Colon (tissue), 2 donors: Measurements from ENCODE around the gene CD160.
"Not testable (repeated sequence)": the region's sequence is repeated elsewhere in the genome, so short reads cannot be mapped to it uniquely, and the experiment has no call there.

Experiments
- FAIRE-seq: peaks from 2 replicates; lab custom pipeline; 2012; peaks lifted over from hg19 to GRCh38; lab: Jason Lieb, UNC
- donor health status: control.
- donor health status: control.

The CD160 gene, protein sequence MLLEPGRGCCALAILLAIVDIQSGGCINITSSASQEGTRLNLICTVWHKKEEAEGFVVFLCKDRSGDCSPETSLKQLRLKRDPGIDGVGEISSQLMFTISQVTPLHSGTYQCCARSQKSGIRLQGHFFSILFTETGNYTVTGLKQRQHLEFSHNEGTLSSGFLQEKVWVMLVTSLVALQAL

DNA sequence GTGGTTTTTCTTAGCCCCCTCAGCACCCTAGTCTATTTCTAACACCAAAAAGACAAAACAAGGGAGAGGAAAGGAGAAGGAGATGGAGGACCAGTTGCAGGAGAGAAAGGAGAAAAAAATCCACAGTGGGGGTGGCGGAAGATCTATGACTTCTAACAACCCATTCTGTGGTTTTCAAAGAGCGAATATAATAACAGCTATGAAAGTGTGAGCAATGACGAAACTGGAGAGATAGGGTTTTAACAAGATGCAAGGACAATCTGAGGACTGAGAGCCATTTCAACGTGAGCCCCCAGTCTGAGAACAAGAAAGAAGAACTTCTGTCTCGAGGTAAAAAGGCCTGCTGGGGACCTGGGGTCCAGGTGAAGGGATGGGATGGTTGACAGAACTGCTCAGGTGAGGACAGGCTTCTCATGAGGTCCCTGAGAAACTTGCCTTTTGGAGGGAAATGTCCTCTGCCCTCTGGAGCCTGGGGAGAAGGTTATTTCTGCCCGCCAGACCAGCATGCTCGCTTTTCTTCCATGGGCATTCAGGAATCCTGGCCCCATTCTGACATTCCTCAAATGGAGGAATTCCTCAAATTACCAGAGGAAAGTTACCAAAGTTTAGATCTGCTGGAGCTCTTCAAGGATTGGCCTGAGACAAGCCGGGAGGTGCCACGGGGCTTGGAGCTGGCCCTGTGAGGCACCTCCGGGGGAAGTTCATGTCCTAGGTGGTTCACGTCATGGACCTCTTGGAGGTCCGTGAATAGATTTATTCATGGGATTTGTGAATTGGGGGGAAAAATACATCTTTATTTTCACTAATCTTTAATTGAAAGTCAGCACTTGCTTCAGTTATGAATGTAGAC, at the start of gene CD160:
TSS of gene CD160 (plus strand) at position 270 of the 850 bp plus-strand sequence. CDS start 8,829 bp downstream, outside the sequence.
- no peak for FAIRE-seq

DNA sequence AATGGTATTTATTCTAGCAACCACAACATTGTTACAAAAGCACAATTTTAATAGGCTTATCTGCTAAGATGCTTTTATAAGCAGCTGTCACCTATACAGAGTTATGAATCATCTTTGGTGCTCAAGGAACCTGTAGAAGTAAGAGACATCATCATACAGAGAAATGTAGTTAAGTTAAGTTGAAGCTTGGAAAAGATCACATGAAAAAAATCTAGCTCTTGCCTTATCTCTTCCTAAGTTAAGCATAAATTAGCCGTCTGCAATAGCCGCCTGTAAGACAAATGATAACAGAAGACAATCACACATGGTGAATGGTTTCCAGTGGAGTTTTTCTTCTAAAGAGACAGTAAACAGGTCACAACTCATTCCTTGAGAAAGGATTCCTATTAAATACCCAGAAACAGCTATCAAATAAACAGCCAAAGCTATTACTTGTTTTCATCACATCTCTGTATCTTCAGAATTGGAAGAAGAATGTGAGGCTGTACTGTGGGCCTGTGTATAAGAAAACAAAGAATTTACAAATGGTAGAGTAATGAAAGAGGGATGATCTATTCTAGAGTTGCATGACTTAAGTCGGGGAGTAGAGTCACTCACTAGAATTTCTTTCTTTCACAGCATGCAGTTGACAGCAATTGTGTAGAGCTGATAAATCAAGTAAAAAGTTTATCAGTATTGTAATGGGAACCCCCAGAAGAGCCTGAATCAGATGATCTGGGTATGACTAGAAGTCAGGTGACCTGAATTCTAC, 48.1 kb upstream of the CD160 start:
- FAIRE-seq: not testable (repeated sequence)

DNA sequence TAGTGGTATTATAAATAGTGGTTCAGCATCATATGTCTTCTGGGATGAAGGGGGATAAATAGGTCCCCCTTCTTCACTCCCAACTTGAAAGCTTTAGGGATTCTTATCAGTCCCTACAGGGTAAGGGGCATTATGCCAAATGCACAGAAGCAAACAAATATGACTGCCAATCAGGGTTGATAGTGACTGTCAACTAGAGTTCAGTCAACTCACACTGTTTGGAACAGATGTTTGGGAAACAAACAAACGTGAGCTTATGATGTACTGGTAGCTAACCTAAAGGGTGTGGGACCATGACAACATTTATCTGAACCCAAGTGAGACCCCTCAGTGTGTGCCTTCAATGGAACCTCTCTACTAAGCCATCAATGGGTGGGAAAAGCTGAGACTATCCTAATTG, 46.1 kb upstream of the CD160 start:
- not testable (repeated sequence) for FAIRE-seq

DNA sequence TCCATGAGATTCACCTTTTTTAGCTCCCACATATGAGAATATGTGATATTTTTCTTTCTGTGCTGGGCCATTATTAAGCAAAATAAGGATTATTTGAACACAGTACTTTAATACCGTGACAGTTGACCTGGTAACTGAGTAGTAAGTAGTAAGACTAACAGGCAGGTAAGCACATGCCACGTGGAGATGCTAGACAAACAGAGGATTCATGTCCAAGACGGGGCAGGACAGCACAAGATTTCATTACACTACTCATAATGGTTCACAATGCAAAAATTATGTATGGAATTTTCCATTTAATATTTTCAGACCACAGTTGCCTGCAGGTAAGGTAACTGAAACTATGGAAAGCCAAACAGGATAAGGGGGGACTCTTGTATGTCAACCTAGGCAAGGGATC, 34.4 kb upstream of the CD160 start:
- FAIRE-seq: not testable (repeated sequence)

DNA sequence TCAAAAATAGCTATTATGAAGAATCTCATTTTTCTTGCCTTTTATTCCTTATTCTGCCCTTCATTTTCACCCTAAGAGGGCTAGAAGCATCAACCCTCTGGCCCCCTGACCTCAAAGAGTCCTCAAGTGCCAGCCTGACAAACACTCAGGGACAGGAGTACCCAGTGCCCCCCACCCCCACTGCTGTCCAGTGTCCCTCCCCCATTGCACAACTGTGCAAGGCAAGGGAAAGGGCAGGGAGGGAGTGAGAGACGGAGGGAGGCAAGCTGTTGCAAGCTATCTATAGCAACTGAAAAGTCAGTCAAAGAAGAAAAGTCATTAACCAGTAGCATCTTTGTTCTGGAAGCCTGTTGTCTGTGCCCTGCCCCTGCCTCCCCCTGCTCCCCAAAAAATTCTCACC, 33.2 kb upstream of the CD160 start:
- FAIRE-seq: not testable (repeated sequence)

DNA sequence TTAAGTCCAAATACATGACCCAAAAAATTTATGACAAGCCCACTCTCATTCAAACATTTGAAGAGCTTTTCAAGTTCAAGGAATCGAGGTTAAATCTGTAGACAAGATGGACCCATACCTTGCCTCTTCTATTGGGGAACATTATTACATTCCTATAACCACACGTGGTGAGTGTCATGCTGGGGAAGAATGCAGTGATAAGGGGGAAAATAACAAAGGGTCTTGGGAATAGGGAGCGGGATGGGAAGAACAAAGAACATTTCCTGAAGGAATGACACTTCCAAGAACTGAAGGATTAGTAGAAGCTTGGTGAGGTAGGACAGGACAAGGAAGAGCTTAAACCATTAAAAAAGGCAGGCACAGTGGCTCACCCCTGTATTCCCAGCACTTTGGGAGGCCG, 31.0 kb upstream of the CD160 start:
- FAIRE-seq: no peak

DNA sequence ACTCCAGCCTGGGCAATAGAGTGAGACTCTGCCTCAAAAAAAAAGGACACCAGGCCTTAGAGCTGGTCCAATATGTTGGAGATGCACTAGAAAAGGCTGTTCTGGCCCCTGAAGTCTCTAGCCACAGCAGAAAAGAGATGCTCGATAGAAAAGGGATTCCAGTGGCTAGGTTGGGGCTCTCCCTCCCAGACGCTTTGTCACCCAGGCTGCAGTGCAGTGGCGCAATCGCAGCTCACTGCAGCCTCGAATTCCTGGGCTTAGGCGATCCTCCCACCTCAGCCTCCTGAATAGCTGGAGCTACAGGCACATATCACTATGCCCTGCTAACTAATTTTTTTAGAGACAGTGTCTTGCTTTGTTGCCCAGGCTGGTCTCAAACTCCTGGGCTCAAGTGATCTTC, 30.4 kb upstream of the CD160 start:
- no peak for FAIRE-seq

DNA sequence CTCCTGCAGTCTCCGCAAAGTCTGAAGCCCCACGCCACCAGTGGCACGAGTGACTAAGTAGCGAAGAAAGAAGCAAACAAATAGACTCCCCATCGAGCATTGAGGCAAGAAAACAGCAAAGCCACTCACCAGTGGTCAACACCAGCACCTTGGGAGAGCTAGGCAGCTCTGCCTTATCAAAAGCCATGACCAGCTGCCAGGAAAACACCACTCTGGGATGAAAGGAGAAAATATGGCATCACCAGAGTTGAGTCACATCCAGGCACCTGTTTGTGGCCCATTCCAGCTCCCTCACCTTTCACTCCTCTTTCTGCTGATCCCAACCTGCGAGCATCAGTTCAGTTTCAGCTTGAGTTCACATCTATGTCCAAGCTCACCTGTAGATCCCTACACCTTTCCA, 29.4 kb upstream of the CD160 start:
- FAIRE-seq: no peak

DNA sequence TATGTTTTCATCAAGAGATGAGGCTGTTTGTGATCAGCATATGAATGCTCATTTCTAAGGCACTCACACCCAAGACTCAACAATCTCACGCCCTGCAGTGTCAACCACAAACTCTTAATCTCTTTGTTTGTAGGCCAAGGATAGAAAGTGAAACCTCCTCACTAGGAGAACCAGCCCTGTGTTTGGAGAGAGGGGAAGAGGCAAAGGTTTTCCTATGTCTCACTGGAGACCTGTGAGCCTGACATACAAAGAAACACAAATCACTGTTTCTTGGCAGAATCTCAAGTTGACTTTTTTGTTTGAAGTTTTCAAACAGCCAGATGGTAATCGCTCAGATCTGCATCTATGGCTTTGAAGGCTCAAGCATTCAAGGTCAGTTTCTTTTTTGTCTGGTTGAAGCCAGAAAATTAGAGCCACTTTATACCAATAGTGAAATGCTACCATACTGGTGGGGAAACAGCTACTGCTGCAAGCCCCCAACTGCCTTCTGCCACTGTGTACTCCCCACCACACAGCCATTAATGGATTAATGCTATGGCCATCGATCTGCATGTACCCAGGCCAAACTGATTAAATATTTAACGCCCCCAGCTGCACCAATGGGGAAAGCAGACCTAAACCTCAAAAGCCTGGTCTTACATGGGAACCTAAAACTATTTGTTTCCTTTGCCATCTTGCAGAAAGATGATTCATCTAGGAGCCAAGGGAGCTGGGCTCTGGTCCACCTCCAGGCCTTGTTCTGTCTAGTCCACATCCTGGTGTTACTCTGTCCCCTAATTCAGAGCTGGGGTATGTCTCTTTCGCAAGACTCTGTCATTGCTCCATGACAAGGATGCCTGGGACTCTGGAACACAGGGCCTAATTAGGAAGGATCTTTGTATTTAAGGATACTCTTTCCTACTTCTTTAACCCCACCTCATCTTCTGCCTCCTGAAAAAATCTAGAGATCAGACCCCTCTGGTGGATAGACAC, 28.4 kb upstream of the CD160 start:
- FAIRE-seq: no peak

DNA sequence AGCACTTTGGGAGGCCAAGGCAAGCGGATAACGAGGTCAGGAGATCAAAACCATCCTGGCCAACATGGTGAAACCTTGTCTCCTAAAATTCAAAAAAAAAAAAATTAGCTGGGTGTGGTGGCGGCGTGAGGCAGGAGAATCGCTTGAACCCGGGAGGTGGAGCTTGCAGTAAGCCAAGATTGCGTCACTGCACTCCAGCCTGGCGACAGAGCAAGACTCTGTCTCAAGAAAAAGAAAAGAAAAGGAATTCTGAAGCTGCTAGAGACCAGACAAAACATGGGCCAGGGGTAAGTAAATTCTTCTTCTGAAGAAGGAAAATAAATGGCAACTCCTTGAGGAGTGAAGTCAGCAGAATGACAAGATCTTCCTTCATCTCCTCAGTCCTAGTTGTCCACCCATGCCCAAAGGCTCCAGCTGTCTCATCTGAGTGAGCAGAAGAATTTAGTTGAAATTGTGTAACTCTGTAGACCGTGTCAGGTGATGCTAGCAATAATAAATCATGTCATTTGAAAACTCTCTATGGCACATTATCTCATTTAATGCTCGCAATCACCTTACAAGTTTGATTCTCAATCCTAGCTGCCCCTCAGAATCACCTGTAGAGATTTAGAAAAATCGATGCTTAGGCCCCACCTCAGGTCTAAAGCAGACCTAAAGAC, 26.4 kb upstream of the CD160 start:
- FAIRE-seq: no peak

DNA sequence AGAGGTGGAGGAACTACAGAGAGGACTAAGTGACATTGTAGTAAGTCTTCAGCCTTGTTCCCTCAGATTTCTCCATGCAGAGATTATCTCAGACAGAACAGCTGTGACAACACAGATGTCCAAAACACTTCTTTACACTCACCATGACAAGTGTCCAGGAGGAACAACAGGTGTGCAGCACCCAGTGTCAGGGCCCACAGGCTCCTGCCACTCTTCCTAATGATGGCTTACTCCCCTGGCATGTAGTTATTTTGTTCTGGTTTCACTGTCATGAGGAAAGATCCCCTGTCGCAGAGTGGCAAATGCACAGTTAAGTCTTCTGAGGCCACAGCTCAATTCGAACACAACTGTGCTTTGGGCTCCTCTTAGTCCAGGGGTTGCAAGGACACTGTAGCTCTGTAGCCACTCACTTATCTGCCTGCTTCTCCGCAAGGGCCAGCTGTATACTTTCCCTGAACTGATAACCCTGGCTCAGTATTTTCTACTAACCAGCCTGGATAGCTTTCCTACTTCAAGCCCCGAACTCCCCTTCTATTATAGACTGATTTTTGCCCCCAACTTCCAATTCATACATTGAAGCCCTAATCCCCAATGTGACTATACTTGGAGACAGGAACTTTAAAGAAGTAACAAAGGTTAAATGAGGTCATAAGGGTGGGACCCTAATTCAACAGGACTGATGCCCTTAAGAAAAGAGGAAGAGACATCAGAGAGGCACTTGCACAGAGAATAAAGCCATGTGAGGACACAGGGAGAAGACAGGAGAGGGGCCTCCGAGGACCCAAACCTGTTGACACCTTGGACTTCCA, 23.3 kb upstream of the CD160 start:
- no peak for FAIRE-seq

DNA sequence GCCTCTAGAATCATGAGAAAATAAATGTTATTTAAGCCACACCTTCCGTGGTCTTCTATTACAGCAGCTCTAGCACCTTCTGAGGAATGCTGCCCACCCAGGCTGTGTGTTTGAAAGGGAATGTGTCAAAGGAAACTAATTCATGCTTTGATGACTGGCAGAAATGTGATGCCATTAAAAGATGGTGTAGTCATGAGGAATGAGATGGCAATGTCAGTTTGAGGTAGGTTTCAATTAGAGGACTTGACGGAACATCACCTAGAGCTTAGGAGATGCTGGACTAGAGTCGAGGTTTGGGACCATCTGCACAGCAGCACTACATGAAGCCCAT, 22.7 kb upstream of the CD160 start:
- no peak for FAIRE-seq

DNA sequence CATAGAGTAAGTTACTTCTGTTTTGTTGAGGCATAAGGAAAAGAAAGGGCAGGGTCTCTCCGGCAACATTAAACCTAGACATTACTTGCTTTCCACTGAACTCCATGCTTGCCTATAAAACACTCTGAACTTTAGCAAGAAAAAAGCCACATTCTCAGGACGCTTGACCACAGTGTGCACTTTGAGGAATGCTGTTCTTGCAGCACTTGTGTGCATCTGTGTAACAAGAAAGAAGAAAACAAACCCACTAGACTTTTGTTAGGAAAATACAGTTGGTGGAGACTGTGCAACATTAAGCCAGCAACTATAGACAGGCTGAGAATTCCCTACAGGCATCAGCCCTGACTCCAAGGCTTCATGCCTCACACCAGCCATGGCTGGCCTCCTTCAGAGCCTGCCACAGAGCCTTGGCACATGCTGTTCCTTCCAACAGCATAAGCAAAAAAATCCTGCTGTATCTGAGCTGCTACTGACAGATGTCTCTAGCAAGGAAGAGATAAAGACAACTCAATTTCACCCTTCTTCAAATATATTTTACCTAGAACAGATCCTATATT, 17.9 kb upstream of the CD160 start:
- no peak for FAIRE-seq

DNA sequence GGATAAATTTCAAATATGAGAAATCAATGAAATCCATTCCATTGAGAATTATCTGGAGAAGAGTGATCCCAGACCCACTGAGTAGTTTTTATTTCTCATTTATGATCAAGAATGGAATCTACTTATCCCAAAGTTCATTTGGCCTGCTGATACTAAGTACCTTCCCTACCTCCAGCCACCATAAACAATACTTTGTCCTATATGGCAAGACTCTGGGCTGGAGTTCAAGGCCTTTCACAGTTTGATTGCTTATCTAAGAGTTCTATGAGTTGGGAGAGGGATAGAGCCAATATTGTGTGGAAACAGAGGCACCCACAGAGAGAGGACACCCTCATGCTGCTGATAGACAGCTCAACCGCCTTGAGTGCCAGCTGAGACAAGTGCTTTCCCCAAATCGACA, 17.2 kb upstream of the CD160 start:
- FAIRE-seq: no peak

DNA sequence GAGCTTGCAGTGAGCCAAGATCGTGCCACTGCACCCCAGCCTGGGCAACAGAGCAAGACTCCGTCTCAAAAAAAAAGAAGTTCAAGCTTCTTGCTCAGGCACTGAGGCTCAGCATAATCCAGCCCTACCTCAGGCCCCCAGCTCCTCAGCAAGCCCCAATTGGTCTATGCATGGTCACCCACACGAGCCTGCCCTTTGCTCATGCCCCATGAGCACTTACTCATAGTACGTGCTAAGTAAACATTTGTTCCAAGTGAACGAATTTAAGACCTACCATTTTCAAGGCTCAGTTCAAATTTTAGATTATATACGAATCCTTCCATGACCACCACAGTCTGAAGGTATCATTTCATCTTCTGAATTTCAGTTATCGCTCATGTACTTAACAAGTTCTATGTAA, 16.5 kb upstream of the CD160 start:
- FAIRE-seq: no peak

DNA sequence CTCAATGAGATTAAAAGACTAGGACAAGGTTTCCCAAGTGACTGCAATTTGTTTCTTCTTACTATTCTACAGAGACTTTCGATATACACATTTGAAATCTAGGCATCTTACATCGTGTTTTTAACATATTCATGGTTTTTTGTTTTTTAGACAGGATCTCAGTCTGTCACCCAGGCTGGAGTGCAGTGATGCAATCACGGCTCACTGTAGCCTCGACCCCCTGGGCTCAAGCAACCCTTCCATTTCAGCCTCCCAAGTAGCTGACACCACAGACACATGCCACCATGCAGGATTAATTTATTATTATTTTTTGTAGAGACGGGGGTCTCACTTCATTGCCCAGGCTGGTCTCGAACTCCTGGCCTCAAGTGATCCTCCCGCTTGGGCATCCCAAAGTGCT, 13.7 kb upstream of the CD160 start:
- FAIRE-seq: no peak

DNA sequence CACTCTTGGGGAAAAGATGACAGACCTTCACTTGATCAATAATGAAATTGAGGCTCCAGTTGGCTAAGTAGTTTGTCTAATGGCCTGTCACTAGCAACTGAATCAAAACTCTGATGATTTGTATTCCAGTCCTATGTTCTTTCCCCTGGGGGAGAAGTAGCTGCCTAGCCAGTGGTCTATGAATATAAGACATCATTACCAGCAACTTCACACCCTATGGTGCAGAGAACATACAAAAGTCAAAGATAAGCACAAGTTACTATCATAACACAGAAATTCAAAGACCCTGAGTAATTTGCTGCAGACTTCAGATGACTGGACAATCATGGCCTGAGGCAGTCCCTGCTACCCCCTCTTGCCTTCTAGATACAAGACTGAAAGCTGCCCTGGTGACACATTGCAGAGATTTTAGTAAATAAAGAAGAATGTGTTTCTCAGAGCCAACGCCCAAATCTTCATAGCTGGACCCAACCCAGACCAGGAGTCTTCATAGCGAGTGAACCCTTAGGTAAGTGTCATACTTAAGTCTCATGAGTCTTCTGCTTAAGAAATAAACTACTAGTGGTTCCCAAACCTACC, 13.1 kb upstream of the CD160 start:
- FAIRE-seq: no peak

DNA sequence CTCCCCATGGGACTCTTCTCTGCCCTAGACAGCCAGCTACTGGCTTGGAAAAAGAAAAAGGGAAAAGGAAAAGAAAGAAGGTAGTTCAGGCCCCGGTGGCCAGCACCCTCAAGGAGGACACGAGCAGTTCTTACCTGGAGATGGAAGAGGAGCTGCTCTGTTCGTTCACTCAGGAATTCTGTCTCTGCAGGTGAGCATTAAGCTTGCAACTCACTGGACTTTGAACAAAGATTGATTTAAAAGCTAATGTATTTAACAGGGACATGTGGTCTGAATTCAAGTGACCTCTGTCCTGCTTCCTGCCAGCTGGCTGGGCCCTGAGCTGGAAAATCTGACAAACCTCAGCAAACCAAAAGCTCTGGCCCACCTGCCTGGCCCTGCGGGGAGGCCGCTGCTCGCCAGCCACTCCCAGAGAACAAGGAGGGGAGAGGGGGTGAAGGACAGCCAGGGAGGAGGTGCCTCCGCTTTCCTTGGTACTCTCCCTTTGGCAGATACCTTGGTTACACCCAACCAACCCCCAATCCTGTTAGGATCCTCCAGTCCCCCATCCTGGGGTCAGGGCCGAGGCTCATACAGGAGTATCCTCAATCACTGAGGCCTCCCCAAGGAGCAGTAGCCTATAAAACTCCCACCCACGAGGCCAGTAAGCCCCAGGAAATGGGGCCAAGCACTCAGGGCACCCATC, 12.0 kb upstream of the CD160 start, which contains the start of gene PDZK1:
TSS of gene PDZK1 (minus strand) at position 186 of the 685 bp plus-strand sequence. CDS start 19,347 bp downstream, outside the sequence.
- FAIRE-seq: no peak

DNA sequence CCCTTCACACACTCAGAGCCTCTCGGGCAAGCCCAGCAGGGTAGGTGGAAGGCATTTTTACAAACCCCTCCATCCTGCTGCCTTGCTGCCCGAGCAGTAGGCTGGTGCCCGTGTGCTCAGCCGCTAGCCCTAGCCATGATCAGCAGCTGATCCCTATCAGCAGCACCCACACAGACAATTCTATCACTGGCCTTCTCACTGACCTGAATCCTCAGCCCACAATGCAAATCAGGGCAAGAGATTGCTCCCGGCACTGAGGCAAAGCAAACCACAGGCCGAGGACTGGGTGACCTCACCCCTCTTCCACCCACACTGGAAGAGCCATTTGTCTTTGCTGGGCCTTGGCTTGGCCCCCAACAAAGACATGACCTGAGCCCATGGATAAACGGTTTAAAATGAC, 11.2 kb upstream of the CD160 start:
- FAIRE-seq: no peak
